RPMI8226 (cell line): Measurements from ENCODE around the gene EIF4G2.
"Not testable (repeated sequence)": the region's sequence is repeated elsewhere in the genome, so short reads cannot be mapped to it uniquely, and the experiment has no call there.

ENCODE experiments used
- DNase-seq: peaks from one replicate; pipeline ENCODE4 v3.0.0-alpha.2; 2015

The EIF4G2 gene

DNA sequence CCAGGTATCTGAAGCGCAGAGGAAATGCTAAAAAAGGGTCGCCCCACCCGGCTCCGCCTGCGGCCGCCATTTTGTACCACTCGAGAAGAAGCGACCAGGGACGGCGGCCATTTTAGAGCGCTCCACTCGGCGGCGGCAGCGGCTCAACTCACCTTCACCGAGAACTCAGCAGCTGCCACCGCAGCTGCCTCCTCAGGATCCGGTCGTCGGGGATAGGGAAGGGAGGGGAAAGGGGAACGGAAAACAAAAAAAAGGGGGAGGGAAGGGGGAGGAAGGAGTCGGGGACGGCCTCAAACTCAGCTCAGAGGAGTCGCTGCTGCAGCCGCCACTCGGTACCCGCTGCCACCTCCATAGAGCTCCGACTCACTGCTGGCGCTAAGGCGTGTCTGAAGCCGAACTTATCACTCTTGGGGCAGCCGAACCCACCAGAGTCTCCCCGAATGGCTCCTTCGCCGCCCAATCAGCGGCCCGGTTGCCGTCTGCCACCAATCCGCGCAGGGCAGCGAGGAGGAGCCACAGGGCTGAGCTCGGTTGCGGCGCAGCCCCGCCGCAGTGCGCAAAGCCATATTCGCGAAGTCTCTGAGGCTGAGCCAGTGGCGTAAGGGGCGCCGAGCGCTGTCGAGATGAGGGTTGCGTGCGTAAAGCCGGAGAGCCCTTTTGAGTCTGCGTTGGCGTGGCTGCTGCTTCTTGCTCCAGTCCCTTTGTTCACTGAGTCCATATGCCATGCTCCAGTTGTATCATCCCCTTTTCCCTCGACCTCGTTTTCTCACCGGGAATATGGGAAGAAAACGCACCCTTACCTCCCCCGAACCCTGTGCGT lies at the start of gene EIF4G2:
Gene EIF4G2 (minus strand): TSS at position 374 of the 820 bp plus-strand sequence.
- DNase-seq: peak; percentile 94

DNA sequence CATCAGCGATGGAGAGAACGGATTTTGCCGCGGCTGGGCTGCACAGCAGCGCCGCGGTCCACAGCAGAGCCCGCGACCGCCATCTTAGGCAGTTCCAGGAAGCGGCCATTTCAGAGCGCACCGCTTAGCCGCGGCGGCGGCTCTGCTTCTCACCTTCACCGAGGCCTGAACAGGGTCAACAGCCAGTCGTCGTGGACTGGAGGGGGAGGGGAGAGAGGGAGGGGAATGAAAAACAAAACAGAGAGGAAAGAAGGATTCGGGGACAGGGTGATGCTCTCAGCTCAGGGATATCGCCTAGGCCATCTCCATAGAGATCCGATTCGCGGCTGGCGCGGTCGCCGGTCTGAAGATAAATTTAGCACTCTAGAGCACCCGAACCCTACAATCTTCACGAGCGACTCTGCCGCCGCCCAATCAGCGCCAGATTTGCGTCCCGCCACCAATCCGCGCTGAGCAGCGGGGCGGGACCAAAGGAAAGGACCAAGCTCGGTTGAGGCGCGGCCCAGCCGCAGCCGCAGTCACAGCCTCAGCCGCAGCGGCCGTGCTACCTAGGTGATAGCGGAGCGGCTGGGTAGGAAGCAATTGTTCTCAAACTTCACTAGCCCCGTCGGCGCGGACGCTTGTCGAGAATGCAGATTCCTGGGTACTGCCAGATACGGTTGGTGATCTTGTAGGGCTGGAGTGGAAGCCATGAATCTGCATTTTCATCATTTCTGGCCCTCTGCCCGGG lies 49.1 kb upstream of the EIF4G2 start, which contains the start of gene ZBED5:
Gene ZBED5 (minus strand): TSS at position 345 of the 730 bp plus-strand sequence. CDS start 3,108 bp downstream, outside the sequence.
- DNase-seq: peak; percentile 93

DNA sequence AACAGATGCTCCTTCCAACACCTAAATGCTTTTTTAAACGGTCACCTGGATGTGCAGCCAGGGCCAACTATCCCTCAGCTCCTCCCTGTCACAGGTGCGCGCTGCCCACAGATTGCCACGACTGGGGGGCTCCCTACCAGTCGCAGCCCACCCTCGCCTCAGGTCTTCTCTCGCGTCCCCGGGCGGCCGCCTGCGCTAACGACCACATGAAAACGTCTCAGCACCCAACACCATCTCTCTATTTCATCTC lies 48.7 kb upstream of the EIF4G2 start:
- DNase-seq: no peak

DNA sequence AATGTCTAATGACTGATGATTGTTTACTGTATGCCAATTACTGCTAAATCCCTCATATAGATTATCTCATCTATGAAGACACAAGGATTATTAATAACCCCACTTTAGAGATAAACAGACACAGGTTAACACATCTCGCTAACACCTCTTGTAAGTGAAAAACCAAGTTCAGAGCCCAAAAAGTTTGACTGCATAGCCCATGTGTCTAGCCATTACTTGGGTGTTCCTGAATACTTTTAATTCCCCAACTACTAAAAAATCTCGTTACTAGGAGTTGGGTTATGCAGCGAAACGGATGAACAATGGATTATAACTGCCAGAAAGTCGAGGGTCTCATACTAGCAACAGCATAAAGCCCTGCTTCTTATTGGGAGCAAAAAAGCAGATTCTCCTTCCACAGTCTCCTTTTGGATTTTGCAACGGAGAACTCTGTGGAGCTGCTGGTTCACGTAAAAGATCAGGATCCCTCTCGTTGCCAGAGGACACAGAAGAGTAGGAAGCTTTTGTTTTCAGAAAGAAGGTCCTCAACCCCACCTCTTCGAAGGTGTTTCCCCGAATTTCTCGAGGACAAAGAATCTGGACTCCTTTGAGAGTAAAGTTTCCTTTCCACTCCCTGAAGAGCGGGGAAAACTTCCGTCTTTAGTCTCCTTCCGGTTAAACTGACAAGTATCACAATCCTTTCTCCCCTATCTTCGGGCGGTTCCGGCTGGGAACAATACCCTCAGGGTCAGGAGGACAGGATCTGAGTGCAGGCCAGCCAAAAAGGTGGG lies 48.1 kb upstream of the EIF4G2 start:
- peak; percentile 23 for DNase-seq

DNA sequence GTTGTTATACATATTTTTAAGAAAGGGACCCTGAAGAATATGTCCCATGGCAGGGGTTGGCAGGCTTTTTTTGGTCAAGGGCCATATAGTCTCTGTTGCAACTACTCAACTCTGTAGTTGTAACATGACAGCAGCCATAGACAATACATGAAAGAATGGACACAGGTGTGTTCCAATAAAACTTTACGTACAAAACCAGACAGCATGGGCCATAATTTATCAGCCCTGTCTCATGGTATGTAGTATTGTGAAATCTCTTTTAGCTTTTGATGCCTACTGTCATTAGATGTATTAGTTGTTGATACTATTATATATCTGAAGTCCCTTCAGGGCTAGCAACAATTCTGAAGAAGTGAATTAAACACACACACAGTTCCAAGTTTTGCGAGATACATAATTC lies 46.6 kb upstream of the EIF4G2 start:
- DNase-seq: no peak

DNA sequence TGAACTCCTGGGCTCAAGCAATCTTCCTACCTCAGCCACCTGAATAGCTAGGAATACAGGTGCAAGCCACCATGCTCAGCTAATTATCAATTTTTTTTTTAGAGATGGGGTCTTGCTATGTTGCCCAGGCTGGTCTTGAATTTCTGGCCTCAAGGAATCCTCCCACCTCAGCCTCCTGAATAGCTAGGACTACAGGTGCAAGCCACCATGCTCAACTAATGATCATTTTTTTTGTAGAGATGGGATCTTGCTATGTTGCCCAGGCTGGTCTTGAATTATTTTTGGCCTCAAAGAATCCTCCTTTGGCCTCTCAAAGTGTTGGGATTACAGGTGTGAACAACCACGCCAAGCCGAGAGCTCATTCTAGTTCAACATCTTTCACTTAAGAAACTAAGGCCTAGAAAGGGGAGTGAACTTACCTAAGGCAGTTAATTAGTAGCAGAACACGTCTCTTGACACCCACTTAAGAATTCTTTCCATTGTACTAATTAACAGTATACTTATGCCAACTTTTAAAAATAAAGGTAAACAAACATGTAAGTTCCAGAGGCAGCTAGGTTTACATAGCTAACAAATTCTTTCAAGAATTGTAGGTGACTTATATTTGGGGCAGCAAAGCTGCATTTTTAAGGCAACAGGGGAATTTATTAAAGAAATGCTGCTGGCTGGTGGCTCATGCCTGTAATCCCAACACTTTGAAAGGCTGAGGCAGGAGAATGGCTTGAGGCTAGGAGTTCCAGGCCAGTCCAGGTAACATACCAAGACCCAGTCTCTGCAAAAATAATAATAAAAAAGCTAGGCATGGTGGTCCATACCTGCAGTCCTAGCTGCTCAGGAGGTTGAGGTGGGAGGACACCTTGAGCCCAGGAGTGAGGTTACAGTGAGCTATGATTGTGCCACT lies 39.5 kb upstream of the EIF4G2 start:
- no peak for DNase-seq

DNA sequence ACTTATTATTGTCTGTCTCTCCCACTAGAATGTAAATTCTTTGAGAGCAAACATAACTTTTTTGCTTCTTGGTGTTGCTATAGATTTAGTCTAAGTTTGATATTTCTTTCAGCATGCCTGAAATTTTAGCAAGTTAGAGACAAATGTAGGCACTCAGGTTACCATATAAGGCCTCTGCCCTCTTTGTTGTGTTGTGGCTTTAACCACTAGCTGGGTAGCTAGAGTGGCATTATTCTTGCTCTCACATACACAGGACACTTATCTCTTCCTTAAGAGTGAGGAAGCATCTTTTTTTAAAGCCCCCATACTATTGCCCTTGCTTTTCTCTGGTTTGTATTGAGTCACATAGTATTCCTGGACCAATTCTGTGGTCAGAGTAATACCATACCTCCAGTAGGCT lies 37.9 kb upstream of the EIF4G2 start:
- DNase-seq: no peak

DNA sequence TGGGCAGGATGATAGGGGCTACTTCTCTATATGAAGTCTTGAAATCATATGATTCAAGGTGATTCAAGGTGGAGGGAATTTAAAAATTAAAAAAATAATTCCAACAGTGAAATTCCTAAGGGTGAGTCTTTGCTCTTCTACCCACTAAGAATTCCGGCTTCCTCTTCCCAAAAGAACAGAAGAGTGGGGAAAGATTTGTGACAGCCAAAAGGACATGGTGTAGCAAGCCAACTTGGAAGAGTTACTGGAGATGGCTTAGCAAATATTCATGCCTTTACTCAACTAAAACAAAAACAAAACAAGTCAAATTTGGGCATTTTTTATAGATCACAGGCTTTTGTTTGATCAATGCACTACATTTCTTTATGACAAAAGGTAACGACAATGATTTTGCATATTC lies 36.9 kb upstream of the EIF4G2 start:
- no peak for DNase-seq

DNA sequence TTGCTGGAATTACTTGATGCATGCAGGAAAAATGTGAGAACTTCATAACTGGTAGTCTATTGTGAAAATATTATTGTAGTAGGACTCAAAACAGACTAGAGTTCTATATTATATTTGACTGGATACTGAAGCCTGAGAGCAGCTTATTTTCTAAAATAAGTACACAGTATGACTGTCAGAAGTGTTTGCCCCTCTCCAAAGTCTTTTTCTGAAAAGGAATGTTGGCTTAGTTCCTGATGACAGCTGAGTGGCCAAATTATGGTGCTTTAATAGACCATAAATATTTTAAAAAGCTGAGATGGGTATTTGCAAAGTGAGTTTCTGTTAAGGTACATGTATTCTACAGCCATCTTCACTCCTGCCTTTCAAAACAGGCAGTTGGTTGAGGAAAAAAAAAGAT lies 36.1 kb upstream of the EIF4G2 start:
- no peak for DNase-seq

DNA sequence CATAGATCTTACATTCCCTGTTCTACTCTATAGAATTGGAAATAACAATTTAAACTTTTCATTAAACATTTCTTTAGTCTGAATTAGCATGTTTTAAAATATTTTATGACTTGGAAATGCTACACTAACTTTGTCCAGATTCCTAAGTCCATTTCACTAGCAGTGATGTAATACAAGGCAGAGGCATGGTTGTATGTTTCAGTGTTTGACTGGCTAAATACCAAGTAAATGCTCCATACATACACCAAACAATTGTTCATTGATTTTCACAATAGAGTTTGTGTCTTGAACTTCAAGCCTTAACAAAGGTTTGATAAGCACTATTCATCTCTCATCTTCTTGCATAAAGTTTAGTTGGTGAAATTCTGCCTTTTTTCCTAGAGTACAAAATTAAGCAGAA lies 35.6 kb upstream of the EIF4G2 start:
- no peak for DNase-seq

DNA sequence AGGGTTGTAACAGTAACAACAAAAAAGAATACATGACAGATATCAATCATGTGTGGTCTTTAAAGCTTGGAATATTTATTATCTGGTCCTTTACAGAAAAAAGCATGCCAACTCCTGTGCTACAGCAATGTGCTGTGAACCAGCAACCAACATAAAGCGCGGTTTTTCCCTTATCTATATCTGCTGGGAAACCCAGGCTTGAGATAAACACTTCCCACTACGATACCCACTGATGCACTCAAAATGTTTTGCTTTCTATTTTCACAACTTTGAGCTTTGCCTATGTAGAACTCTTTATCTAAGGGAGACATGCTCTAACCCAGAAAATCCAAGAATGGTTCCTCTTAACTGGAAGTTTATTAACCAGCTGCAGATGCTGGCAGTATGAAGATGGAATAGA lies 30.2 kb upstream of the EIF4G2 start:
- no peak for DNase-seq

DNA sequence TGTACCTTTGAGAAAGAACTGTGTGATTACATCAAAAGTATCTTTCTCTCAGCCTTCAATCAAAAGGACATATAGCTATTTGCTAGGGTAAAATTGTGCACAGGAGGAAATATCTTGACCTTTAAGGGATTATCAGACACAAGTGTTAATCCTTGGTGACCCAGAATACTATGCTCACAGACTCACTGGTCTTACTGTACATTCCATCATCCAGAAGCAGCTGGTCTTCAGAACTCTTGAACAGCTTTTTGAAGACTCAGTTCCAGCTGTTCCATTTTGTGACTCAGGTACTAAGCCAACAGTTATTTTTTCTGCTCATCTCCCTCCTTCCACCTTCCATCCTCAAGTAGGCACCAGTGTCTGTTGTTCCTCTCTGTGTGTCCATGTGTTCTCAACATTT lies 29.4 kb upstream of the EIF4G2 start:
- DNase-seq: no peak

DNA sequence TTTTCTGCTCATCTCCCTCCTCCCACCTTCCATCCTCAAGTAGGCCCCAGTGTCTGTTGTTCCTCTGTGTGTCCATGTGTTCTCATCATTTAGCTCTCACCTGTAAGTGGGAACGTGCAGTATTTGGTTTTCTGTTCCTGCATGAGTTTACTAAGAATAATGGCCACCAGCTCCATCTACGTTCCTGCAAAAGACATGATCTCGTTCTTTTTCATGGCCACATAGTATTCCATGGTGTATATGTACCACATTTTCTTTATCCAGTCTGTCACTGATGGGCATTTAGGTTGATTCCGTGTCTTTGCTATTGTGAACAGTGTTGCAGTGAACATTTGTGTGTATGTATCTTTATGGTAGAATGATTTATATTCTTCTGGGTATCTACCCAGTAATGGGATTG lies 28.2 kb upstream of the EIF4G2 start:
- not testable (repeated sequence) for DNase-seq

DNA sequence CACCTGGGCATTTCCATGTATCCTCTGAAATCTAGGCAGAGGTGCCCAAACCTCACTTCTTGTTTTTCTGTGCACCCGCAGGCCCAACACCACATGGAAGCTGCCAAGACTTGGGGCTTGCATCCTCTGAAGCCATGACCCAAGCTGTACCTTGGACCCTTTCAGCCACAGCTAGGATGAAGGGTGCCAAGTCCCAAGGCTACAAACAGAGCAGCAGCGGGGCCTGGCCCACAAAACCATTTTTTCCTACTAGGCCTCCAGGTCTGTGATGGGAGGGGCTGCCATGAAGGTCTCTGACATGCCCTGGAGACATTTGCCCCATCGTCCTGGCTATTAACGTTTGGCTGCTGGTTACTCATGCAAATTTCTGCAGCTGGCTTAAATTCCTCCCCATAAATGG lies 20.4 kb upstream of the EIF4G2 start:
- DNase-seq: no peak

DNA sequence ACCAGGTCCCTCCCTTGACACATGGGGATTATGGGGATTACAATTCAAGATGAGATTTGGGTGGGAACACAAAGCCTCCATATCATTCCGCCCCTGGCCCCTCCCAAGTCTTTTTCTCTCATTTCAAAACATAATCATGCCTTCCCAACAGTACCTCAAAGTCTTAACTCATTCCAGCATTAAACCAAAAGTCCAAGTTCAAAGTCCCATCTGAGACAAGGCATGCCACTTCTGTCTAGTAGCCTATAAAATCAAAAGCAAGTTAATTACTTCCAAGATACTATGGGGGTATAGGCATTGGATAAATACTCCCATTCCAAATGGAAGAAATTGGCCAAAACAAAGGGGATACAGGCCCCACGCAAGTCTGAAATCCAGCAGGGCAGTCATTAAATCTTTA lies 19.7 kb upstream of the EIF4G2 start:
- no peak for DNase-seq

DNA sequence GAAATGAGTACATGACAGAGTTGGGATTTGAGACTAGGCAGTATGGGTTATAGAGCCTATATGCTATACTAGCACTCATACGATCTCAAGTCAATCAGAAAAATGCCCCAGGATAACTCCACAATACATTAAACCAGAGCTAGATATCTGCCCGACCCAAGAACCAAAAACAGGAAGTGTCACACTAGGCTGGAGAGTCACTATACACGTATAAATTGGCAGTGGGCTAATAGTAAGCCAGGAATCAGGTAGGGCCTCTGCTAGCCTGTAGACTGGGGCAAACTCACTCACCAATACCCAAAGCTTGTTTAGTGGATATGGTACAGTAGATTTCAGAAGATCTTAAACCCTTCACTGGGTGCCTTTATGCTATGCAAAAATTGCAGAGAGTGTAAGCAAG lies 16.2 kb upstream of the EIF4G2 start:
- DNase-seq: peak; percentile 6

DNA sequence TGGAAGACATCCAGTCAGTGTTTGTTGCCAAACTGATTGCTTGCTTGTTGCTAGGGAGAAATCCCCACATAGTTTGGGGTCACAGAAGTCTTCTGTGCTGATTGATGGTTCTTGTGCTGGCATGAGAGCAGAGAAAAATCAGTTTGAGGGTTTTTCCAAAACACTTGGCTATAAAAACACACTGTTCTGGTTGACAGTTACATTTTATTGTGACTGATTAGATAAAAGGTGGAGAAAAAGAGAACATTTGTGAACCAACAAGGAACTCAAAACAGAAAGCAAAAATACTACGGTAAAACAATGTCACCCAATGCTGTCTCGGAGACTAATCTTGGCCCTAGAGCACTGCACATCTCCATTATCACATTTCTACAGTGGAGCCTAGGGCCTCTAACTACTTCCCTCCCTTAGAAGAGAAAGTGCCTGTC lies 14.4 kb upstream of the EIF4G2 start:
- no peak for DNase-seq

DNA sequence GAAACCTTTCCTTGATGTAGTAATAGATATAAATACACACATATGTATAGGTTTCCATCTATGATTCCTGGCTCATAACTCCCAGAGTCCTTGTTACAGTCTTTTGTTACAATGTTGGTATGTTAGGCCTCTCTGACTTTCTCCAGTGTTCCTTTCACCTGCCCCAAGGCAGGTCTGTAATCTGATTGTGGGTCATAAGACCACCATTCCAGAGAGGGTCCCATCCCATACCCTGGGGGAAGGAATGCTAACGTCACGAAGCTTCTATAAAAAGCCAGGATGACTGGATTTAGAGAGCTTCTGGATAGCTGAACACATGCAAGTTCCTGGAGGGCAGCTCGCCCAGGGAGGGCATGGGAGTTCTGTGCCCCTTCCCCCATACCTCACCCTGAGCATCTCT lies 13.8 kb upstream of the EIF4G2 start:
- not testable (repeated sequence) for DNase-seq

DNA sequence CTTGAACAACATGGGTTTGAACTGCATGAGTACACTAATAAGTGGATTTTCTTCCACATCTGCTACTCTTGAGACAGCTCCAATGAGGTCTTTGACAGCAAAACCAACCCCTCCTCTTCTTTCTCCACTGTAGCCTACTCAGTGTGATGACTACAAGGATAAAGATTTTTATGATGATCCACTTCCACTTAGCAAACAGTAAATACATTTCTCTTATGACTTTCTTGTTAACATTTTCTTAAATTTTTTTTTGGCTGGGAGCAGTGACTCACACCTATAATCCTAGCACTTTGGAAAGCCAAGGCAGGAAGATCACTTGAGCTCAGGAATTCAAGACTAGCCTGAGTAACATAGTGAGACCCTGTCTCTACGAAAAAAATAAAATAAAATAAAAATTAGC lies 9.9 kb upstream of the EIF4G2 start:
- no peak for DNase-seq

DNA sequence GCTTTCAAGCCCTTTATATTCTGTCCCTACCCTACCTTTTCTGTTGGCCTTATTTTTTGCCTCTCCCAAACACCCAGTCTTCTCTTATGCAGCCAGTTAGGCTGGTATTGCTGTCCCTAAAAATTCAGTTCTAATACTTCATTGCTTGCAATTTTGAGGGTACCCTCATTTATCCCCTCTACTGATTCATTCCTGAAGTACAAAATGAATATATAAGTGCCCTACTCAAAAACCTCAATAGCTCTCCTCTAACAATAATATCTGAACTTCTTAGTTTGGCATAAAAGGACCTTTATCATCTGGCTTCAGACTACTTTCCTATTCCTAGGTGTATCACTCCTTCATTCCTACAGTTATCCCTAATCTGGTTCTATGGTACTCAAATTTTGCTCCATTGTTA lies 5.2 kb upstream of the EIF4G2 start:
- no peak for DNase-seq

DNA sequence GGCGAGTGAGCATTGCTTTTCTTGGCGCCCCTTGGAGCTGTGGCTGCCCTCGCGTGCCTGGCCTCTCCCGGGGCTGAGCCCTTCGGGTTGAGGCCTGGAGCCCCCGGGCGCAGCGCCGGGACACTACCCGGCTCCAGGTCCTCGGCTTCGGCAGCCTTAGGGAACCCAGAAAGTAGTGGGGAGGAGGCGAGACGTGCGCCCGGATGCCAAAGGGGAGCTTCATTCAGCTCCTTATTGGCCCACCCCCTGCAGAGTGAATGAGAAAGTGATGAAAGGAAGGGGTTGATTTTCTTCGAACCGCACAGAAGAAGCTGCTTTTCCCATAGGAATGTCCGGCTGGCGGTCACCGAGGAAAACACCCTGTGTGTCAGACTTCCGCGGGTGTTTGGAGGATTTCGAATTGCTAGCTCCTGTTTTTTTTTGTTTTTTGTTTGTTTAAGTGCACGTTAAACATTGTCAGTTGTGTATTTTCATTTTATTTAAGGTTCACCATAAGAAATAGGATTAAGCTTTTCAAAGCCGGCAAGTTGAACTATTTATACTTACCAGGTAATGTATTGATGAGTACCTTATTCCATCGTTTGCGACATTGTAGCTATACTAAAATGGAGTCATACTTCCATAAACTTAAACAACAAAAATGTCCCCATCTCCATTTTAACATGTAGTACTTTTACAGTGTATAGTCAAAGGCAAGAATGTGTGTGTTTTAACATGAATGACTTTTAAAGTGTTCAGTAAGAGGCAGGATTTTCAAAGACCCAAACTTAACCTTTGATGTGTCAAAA lies 841 bp upstream of the EIF4G2 start:
- DNase-seq: no peak

DNA sequence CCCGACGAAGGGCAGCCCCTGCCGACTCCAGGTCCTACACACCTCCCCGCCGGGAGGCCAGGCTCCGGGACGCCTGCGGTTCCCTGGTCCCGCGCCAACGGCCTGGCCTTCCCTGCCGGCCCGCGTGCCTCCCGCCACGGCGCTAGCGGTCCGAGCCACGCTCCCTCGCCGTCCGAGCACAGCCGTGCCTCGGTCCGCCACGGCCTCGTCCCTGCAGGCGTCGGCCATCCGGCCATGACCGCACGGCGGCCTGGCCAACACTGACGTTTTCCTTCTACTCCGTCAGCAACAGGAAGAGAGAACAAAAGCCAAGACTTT lies 532 bp downstream of the EIF4G2 start:
- no peak for DNase-seq
